IMR-90 (cell line): ENCODE results near the gene SPINT3. TPM values are rescaled to one million over a fixed set of nuclear protein-coding genes. Genes with fewer than 3 reads are reported as not detected.

Experiments used
- ATAC-seq: fragments of 200-7000 bp; cut with Tn5 transposase; 2 replicates; pipeline ENCODE4 v1.9.1; 2020; ENCODE audit warnings: low read depth, mild to moderate bottlenecking, moderate library complexity
- BruUV-seq: library from RNA; stranded (reverse); fragments of 400-500 nt; replicated peaks from 2 replicates; lab custom pipeline; 2021; lab: Mats Ljungman, UMichigan
- CTCF ChIA-PET: fragments of 300-600 bp; formaldehyde crosslinking; extraction: SDS; loops from one replicate; lab custom pipeline; 2021; ENCODE audit warnings: antibody characterized with exemption; lab: Yijun Ruan, JAX
- POLR2A ChIA-PET: fragments of 300-600 bp; sonication (Branson Sonifier 250); formaldehyde crosslinking; loops from one replicate; lab custom pipeline; 2022; ENCODE audit warnings: antibody characterized with exemption; ENCODE audit not compliant: unreplicated experiment; lab: Charles Lee
- DNase-seq: peaks from one replicate; pipeline ENCODE4 v3.0.0; 2013
- H2AFZ ChIP-seq: replicated peaks from 2 replicates; pipeline ENCODE3; 2013; ENCODE audit warnings: low read length, mild to moderate bottlenecking; ENCODE audit not compliant: poor library complexity
- H2AK5ac ChIP-seq: 2 replicates; pipeline ENCODE4 v1.6.1; 2013; ENCODE audit warnings: low read depth, low read length, inconsistent platforms
- H2AK9ac ChIP-seq: replicated peaks from 2 replicates; pipeline ENCODE3; 2013; ENCODE audit warnings: mild to moderate bottlenecking, low read depth, low read length, moderate library complexity; ENCODE audit not compliant: poor library complexity
- H2BK120ac ChIP-seq: 2 replicates; pipeline ENCODE4 v1.6.1; 2013; ENCODE audit warnings: low read depth, low read length, inconsistent platforms
- H2BK15ac ChIP-seq: 3 replicates; pipeline ENCODE4 v1.6.1; 2013; ENCODE audit warnings: low read depth, low read length, inconsistent platforms
- H2BK20ac ChIP-seq: 2 replicates; pipeline ENCODE4 v1.6.1; 2013; ENCODE audit warnings: low read depth, mild to moderate bottlenecking, inconsistent platforms, low read length, moderate library complexity
- H2BK5ac ChIP-seq: 2 replicates; pipeline ENCODE4 v1.6.1; 2013; ENCODE audit warnings: mild to moderate bottlenecking, low read depth, low read length, inconsistent platforms; ENCODE audit not compliant: poor library complexity, severe bottlenecking
- H3K14ac ChIP-seq: replicated peaks from 2 replicates; pipeline ENCODE4 v1.6.1; 2013; ENCODE audit warnings: low read depth, low read length, inconsistent platforms
- H3K18ac ChIP-seq: 2 replicates; pipeline ENCODE4 v1.6.1; 2013; ENCODE audit warnings: low read depth, low read length, control low read depth
- H3K23ac ChIP-seq: 2 replicates; pipeline ENCODE4 v1.6.1; 2013; ENCODE audit warnings: low read depth, low read length, inconsistent platforms
- H3K27ac ChIP-seq: 2 replicates; pipeline ENCODE4 v1.5.1; 2013; ENCODE audit warnings: mild to moderate bottlenecking, control low read depth, low read length; ENCODE audit not compliant: insufficient read depth
- H3K27me3 ChIP-seq: 2 replicates; pipeline ENCODE4 v1.6.1; 2013; ENCODE audit warnings: low read length; ENCODE audit not compliant: control insufficient read depth, insufficient read depth
- H3K36me3 ChIP-seq: 2 replicates; pipeline ENCODE4 v1.6.1; 2013; ENCODE audit warnings: low read length, mixed read lengths; ENCODE audit not compliant: control insufficient read depth, insufficient read depth
- H3K4ac ChIP-seq: 2 replicates; pipeline ENCODE4 v1.6.1; 2013; ENCODE audit warnings: low read depth, low read length, inconsistent platforms
- H3K4me1 ChIP-seq: 2 replicates; pipeline ENCODE4 v1.6.1; 2013; ENCODE audit warnings: low read length, mixed read lengths; ENCODE audit not compliant: control insufficient read depth, insufficient read depth
- H3K4me2 ChIP-seq: 2 replicates; pipeline ENCODE4 v1.6.1; 2013; ENCODE audit warnings: low read depth, mild to moderate bottlenecking, control low read depth, low read length, moderate library complexity
- H3K4me3 ChIP-seq: 2 replicates; pipeline ENCODE4 v1.5.1; 2013; ENCODE audit warnings: low read depth, mild to moderate bottlenecking, control low read depth, low read length, moderate library complexity; ENCODE audit not compliant: insufficient read depth
- H3K56ac ChIP-seq: 2 replicates; pipeline ENCODE4 v1.6.1; 2013; ENCODE audit warnings: low read length, inconsistent platforms; ENCODE audit not compliant: insufficient read depth; ENCODE audit errors: extremely low read depth
- H3K79me1 ChIP-seq, 2 experiments: 2 replicates each; pipeline ENCODE4 v1.6.1; 2013; ENCODE audit warnings: low read length in 2 of 2, inconsistent platforms in 1 of 2, low read depth in 1 of 2
- H3K9ac ChIP-seq: 2 replicates; pipeline ENCODE4 v1.6.1; 2013; ENCODE audit warnings: low read depth, low read length, control low read depth
- H3K9me1 ChIP-seq: 2 replicates; pipeline ENCODE4 v1.6.1; 2013; ENCODE audit warnings: low read length, inconsistent platforms; ENCODE audit not compliant: insufficient read depth
- H3K9me3 ChIP-seq: 2 replicates; pipeline ENCODE4 v1.6.1; 2013; ENCODE audit warnings: low read length; ENCODE audit not compliant: control insufficient read depth, insufficient read depth
- H4K20me1 ChIP-seq: 2 replicates; pipeline ENCODE4 v1.6.1; 2013; ENCODE audit warnings: low read length, inconsistent platforms; ENCODE audit not compliant: insufficient read depth
- H4K5ac ChIP-seq: 2 replicates; pipeline ENCODE4 v1.6.1; 2013; ENCODE audit warnings: mild to moderate bottlenecking, low read depth, low read length, control low read depth
- H4K8ac ChIP-seq, 2 experiments: 2 replicates each; pipeline ENCODE4 v1.6.1; 2013; ENCODE audit warnings: low read depth in 2 of 2, low read length in 2 of 2, control low read depth in 1 of 2, inconsistent platforms in 1 of 2
- H4K91ac ChIP-seq: 2 replicates; pipeline ENCODE4 v1.6.1; 2013; ENCODE audit warnings: low read depth, low read length, inconsistent platforms; ENCODE audit not compliant: insufficient read depth
- RAD21 ChIP-seq: IDR thresholded peaks from 2 replicates; pipeline ENCODE4 v1.6.1; 2012; ENCODE audit warnings: low read length, improper control_type of control experiment
- SMC3 ChIP-seq: fragments of 150-350 bp; IDR thresholded peaks from 2 replicates; pipeline ENCODE4 v1.6.1; 2016; ENCODE audit warnings: low read depth, mild to moderate bottlenecking, antibody characterized with exemption, low read length, moderate library complexity
- WGBS, 2 experiments: methylation state at CpG; one replicate each; pipeline versions ENCODE4 v1.1.5 to v1.1.7; 2013; ENCODE audit warnings: missing lambda C conversion rate in 2 of 2; ENCODE audit not compliant: insufficient read length in 1 of 2; ENCODE audit errors: extremely low coverage in 2 of 2; 5-methylcytosine and 5-hydroxymethylcytosine counted together
- dilution Hi-C: fragments of 300-500 bp; cut with HindIII; formaldehyde crosslinking; loops from one replicate; pipeline ENCODE4 v1.14.3; 2018; ENCODE audit warnings: low sequenced_read_pairs; ENCODE audit not compliant: unreplicated experiment
- in situ Hi-C: fragments of 300-500 bp; cut with MboI; formaldehyde crosslinking; loops from 3 replicates; pipeline ENCODE4 v1.14.3; 2019; ENCODE audit warnings: low sequenced_read_pairs, inconsistent platforms, mixed read lengths
- intact Hi-C: fragments of 100-400 bp; cut with micrococcal nuclease; formaldehyde crosslinking; loops from 2 replicates; pipeline ENCODE4 v1.10.0; 2022
- polyA plus RNA-seq, 3 experiments: library from polyadenylated mRNA; depleted of rRNA; stranded (reverse); fragments of >200 nt; gene quantifications; 2 replicates each; pipeline ENCODE4 v1.2.3, GENCODE V29; 2012; ENCODE audit warnings: low replicate concordance in 1 of 3
- total RNA-seq: library from RNA; depleted of rRNA; stranded (reverse); fragments of >200 nt; gene quantifications from 2 replicates; pipeline ENCODE4 v1.2.3, GENCODE V29; 2012
- TF ChIP-seq, protein P1 (sequence below): fragments of 150-350 bp; IDR thresholded peaks from 2 replicates; pipeline ENCODE4 v1.6.1; 2017; ENCODE audit warnings: mild to moderate bottlenecking, antibody characterized with exemption, low read length, low read depth

Gene SPINT3
- total and polyA plus RNA-seq, 2 of the 4 experiments (the other 2 are of a cell fraction): not detected

DNA sequence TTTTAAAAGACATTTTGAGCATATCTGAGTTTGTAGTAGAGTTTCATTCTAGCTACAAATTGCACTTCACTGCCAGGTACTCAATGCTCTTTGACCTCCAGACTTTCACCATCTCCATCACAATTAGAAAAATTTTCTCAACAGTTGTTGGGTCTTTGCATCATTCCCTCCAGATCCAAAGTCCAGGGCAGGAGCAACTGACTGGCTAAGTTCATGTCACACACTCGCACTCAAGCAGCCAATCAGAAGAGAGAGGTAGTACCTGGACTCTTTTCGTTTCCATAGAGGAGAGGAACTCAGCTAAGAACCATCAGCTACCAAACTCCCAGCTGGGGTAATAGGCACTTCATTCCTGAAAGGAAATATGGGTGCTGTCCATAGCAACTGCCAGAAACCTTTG, 9.0 kb downstream of the SPINT3 start:
- ATAC-seq: no peak
- Histone ChIP-seq H2BK120ac (no peak overlapping the region), H3K4ac (no peak overlapping the region), H3K18ac (no peak overlapping the region), H3K23ac (no peak overlapping the region), H2AFZ (no peak overlapping the region), H3K4me1 (no peaks in the 10 kb centered on the region), H2AK5ac (no peak overlapping the region), H2BK20ac (no peak overlapping the region), H3K4me2 (no peak overlapping the region), H4K8ac (no peak overlapping the region), H3K14ac (no peak overlapping the region), H4K5ac (no peak overlapping the region), H3K79me1 (no peaks in the 10 kb centered on the region), H4K20me1 (no peaks in the 10 kb centered on the region), H4K91ac (no peak overlapping the region), H3K27ac (no peak overlapping the region), H3K4me3 (no peak overlapping the region), H3K36me3 (no peaks in the 10 kb centered on the region), H2BK15ac (no peak overlapping the region), H3K9ac (no peak overlapping the region), H2BK5ac (no peak overlapping the region), H2AK9ac (no peak overlapping the region), H3K9me1 (no peaks in the 10 kb centered on the region), H3K56ac (no peak overlapping the region), H3K27me3 (peaks cover 2% of the 10 kb centered on the region), H3K9me3 (no peaks in the 10 kb centered on the region)
- POLR2A ChIA-PET: no interaction called here
- intact Hi-C loops: no loop called here
- TF ChIP-seq, protein P1, sequence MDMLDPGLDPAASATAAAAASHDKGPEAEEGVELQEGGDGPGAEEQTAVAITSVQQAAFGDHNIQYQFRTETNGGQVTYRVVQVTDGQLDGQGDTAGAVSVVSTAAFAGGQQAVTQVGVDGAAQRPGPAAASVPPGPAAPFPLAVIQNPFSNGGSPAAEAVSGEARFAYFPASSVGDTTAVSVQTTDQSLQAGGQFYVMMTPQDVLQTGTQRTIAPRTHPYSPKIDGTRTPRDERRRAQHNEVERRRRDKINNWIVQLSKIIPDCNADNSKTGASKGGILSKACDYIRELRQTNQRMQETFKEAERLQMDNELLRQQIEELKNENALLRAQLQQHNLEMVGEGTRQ: no peak
- TF ChIP-seq RAD21: no peak
- no peak for TF ChIP-seq SMC3
- BruUV-seq: no TSS peak
- dilution Hi-C loops: no loop called here
- CTCF ChIA-PET: no interaction called here
- in situ Hi-C loops: no loop called here
- WGBS, 2 experiments: no CpG with 5 or more reads among the region's 2 CpGs
- no peak for DNase-seq
